Gastrocnemius medialis (tissue), 4 donors: Measurements from ENCODE around the gene JAG1.

Source experiments
- POLR2A ChIP-seq, 2 donors: fragments of 450-650 bp; IDR thresholded peaks; one replicate each; pipeline ENCODE4 v1.6.1; 2017; ENCODE audit warnings: antibody characterized with exemption in 2 of 2, mild to moderate bottlenecking in 2 of 2, moderate library complexity in 2 of 2
- TF ChIP-seq, protein P1 (sequence below), 5 experiments: fragments of 450-650 bp in 3 of 5; fragments of 200-600 bp in 2 of 5; sonication (generic) in 2 of 5; IDR thresholded peaks in 4 of 5; conservative IDR thresholded peaks in 1 of 5; 1 replicate in 4 of 5; 2 replicates in 1 of 5; pipeline ENCODE4 v1.5.1; 2016 to 2019; ENCODE audit warnings: antibody characterized with exemption in 5 of 5, mild to moderate bottlenecking in 3 of 5, moderate library complexity in 3 of 5

DNA sequence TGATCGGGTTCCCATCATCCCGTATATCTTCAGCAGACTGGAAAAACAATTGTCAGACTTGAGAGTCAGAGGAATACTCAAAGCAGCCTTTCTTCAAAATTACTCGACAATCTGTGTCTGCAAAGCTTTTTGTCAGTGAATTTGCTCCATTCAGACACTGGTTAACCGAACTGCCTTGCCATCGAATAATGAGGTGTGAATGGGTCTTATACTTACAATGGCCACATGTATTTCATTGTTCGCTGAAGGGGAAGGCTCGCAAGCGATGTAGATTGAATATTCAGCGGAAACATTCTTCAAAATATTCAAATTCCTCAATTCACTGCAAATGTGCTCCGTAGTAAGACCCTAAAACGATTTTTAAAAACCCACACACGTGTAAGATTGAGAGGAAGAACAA is 32.9 kb downstream of the JAG1 start:
- TF ChIP-seq POLR2A (IDR thresholded peaks at IDR 0.05) = no peak
- TF ChIP-seq, protein P1, sequence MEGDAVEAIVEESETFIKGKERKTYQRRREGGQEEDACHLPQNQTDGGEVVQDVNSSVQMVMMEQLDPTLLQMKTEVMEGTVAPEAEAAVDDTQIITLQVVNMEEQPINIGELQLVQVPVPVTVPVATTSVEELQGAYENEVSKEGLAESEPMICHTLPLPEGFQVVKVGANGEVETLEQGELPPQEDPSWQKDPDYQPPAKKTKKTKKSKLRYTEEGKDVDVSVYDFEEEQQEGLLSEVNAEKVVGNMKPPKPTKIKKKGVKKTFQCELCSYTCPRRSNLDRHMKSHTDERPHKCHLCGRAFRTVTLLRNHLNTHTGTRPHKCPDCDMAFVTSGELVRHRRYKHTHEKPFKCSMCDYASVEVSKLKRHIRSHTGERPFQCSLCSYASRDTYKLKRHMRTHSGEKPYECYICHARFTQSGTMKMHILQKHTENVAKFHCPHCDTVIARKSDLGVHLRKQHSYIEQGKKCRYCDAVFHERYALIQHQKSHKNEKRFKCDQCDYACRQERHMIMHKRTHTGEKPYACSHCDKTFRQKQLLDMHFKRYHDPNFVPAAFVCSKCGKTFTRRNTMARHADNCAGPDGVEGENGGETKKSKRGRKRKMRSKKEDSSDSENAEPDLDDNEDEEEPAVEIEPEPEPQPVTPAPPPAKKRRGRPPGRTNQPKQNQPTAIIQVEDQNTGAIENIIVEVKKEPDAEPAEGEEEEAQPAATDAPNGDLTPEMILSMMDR (IDR thresholded peaks at IDR 0.05 in 4 of 5, conservative IDR thresholded peaks at IDR 0.05 in 1 of 5) = no peak
